IgD-negative memory B cell (primary cell): ENCODE results near the gene TPCN1. TPM values are rescaled to one million over a fixed set of nuclear protein-coding genes. Genes with fewer than 3 reads are reported as not detected.
A peak's percentile ranks its signal among the peaks of the same experiment; 100 is the strongest.
"Not testable (repeated sequence)": the region's sequence is repeated elsewhere in the genome, so short reads cannot be mapped to it uniquely, and the experiment has no call there.

Experiments
- H3K27ac Mint-ChIP-seq, 3 donors: one replicate each; pipeline ENCODE4 v1.8.0; 2020 to 2022; ENCODE audit warnings: mild to moderate bottlenecking in 3 of 3, mixed read lengths in 3 of 3, moderate library complexity in 1 of 3
- H3K27me3 Mint-ChIP-seq: one replicate; pipeline ENCODE4 v1.8.0; 2021; ENCODE audit warnings: mixed read lengths
- H3K36me3 Mint-ChIP-seq: one replicate; pipeline ENCODE4 v1.8.0; 2020; ENCODE audit warnings: mild to moderate bottlenecking, mixed read lengths
- H3K4me1 Mint-ChIP-seq, 3 donors: one replicate each; pipeline ENCODE4 v1.8.0; 2020 to 2022; ENCODE audit warnings: mixed read lengths in 3 of 3, mild to moderate bottlenecking in 1 of 3
- H3K4me3 Mint-ChIP-seq, 4 donors: one replicate each; pipeline ENCODE4 v1.8.0; 2020 to 2022; ENCODE audit warnings: mild to moderate bottlenecking in 4 of 4, mixed read lengths in 4 of 4, moderate library complexity in 3 of 4
- H3K9me3 Mint-ChIP-seq, 3 donors: one replicate each; pipeline ENCODE4 v1.8.0; 2020 to 2021; ENCODE audit warnings: mixed read lengths in 3 of 3, mild to moderate bottlenecking in 1 of 3
- polyA plus RNA-seq: library from polyadenylated mRNA; unstranded; fragments of 300-500 nt; fragmentation: Illumina TruSeq; gene quantifications from one replicate; pipeline ENCODE4 v1.2.3, GENCODE V29; 2021

Gene TPCN1
- polyA plus RNA-seq, 1 donor from 2014 or later, result 17.4 TPM

- H3K9me3 Mint-ChIP-seq, result no peaks in the 10 kb centered on the region
- no peak overlapping the region for H3K4me3 Mint-ChIP-seq
- peaks cover 2% of the 10 kb centered on the region for H3K36me3 Mint-ChIP-seq
- H3K4me1 Mint-ChIP-seq, result peaks cover 17 to 30% (median 29%) of the 10 kb centered on the region in 3 donors
- H3K27ac Mint-ChIP-seq, result peak overlapping the region in 2 of 3 donors; percentile 36 to 50
- no peaks in the 10 kb centered on the region for H3K27me3 Mint-ChIP-seq
Measured at GRCh38 chr12:113203852-113204760, 17.2 kb upstream of the TPCN1 start.

GRCh38 chr12:113204804-113205203 lies 16.5 kb upstream of the TPCN1 start:
- Mint-ChIP-seq H3K36me3 (peaks cover 2% of the 10 kb centered on the region), H3K9me3 (no peaks in the 10 kb centered on the region), H3K27me3 (no peaks in the 10 kb centered on the region), H3K4me1 (peaks cover 17 to 32% (median 30%) of the 10 kb centered on the region in 3 donors), H3K4me3 (peak overlapping the region in 1 of 4 donors; percentile 18), H3K27ac (peak overlapping the region in 1 of 3 donors; percentile 36)

DNA sequence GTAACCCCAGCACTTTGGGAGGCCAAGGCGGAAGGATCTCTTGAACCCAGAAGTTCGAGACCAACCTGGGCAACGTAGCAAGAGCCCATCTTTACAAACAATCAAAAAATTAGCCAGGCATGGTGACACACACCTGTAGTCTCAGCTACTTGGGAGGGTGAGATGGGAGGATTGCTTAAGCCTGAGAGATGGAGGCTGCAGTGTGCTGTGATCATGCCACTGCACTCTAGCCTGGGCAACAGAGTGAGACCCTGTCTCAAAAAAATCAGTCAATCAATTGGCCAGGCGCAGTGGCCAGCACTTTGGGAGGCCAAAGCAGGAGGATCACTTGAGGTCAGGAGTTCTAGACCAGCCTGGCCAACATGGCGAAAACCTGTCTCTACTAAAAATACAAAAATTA lies 14.5 kb upstream of the TPCN1 start:
- Mint-ChIP-seq H3K27ac (peak overlapping the region in 2 of 3 donors; percentile 91 to 96), H3K4me3 (peak overlapping the region in 1 of 4 donors; percentile 25), H3K4me1 (peaks cover 21 to 40% (median 36%) of the 10 kb centered on the region in 3 donors)
- not testable (repeated sequence) for H3K9me3 Mint-ChIP-seq, H3K27me3 Mint-ChIP-seq, H3K36me3 Mint-ChIP-seq

- H3K4me1 Mint-ChIP-seq, result peaks cover 21 to 40% (median 36%) of the 10 kb centered on the region in 3 donors
- no peaks in the 10 kb centered on the region for H3K27me3 Mint-ChIP-seq
- H3K36me3 Mint-ChIP-seq, result peaks cover 2% of the 10 kb centered on the region
- H3K27ac Mint-ChIP-seq, result peak overlapping the region; percentile 91 to 99 (median 96)
- peak overlapping the region; percentile 16 to 87 (median 68) for H3K4me3 Mint-ChIP-seq
- no peaks in the 10 kb centered on the region for H3K9me3 Mint-ChIP-seq
Measured at GRCh38 chr12:113207613-113208040, 13.6 kb upstream of the TPCN1 start.

DNA sequence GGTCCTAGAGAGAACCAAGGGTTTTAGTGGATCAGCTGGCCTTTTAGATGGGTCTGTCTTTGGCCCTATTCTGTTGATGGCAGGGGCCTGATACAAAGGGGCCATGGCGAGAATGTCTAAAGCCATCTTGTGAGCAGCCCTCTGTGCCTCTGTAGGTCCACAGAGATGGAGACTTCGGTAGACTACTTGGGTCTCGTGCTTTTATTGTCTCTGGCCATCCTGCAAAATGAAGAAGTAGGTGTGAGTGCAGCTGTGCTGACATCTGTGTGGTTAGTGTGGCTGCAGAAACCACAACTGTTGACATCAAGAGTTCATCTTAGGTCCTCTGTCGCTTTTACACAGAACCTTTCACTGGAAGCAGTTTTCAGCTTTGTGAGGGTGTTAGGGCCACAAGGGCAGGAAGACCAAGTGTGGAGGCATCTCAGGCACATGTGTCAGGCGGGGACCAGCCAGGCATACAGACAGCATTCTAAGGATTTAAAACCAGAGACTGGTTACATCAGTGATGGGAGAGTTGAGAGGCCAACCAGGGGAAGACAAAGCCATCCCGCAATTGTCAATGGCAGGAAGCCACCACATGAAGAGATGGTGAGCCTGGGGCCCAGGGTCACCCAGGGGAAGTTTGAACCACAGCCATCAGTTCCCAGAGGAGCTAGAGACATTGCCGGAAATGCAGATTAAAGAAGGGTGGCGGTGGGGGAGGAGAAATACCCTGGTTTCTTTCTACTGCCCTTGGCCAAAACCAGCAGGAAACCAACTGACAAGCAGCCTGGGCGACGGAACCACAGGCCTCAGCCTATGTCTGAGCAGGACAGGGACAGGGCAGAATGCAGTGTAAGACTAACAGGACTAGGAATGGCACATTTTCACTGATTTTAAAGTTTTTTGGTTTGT lies 13.0 kb upstream of the TPCN1 start:
- Mint-ChIP-seq H3K27ac (peak overlapping the region; percentile 91 to 99 (median 96)), H3K36me3 (peaks cover 2% of the 10 kb centered on the region), H3K9me3 (no peaks in the 10 kb centered on the region), H3K27me3 (no peaks in the 10 kb centered on the region), H3K4me1 (peaks cover 21 to 40% (median 36%) of the 10 kb centered on the region in 3 donors), H3K4me3 (peak overlapping the region; percentile 61 to 87 (median 71))

GRCh38 chr12:113211160-113211559 lies 10.1 kb upstream of the TPCN1 start:
- Mint-ChIP-seq H3K9me3 (no peaks in the 10 kb centered on the region), H3K27me3 (no peaks in the 10 kb centered on the region), H3K4me1 (peaks cover 32 to 37% (median 37%) of the 10 kb centered on the region in 3 donors), H3K27ac (peak overlapping the region in 1 of 3 donors; percentile 71), H3K4me3 (no peak overlapping the region), H3K36me3 (no peaks in the 10 kb centered on the region)

GRCh38 chr12:113214895-113215400 lies 6.3 kb upstream of the TPCN1 start:
- Mint-ChIP-seq H3K4me1 (peaks cover 15 to 21% (median 18%) of the 10 kb centered on the region in 3 donors), H3K4me3 (peak overlapping the region in 1 of 4 donors; percentile 28), H3K27me3 (no peaks in the 10 kb centered on the region), H3K27ac (no peak overlapping the region), H3K36me3 (no peaks in the 10 kb centered on the region), H3K9me3 (no peaks in the 10 kb centered on the region)

DNA sequence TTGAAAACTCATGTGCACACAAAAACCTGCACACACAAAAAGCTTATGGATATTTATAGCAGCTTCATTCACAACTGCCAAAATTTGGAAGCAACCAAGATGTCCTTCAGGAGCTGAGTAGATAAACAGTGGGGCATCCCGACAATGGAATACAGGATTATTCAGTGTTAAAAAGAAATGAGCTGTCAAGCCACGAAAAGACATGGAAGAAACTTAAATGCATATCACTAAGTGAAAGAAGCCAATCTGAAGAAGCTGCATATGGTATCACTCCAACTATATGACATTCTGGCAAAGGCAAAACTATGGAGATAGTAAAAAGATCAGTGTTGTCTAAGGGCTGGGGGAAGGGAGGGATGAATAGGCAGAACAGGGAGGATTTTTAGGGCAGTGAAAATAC lies 5.2 kb upstream of the TPCN1 start:
- no peak overlapping the region for H3K27ac Mint-ChIP-seq
- H3K4me1 Mint-ChIP-seq, result peaks cover 15 to 18% (median 17%) of the 10 kb centered on the region in 3 donors
- no peak overlapping the region for H3K4me3 Mint-ChIP-seq
- no peaks in the 10 kb centered on the region for H3K36me3 Mint-ChIP-seq
- H3K9me3 Mint-ChIP-seq, result no peaks in the 10 kb centered on the region
- H3K27me3 Mint-ChIP-seq, result no peaks in the 10 kb centered on the region

DNA sequence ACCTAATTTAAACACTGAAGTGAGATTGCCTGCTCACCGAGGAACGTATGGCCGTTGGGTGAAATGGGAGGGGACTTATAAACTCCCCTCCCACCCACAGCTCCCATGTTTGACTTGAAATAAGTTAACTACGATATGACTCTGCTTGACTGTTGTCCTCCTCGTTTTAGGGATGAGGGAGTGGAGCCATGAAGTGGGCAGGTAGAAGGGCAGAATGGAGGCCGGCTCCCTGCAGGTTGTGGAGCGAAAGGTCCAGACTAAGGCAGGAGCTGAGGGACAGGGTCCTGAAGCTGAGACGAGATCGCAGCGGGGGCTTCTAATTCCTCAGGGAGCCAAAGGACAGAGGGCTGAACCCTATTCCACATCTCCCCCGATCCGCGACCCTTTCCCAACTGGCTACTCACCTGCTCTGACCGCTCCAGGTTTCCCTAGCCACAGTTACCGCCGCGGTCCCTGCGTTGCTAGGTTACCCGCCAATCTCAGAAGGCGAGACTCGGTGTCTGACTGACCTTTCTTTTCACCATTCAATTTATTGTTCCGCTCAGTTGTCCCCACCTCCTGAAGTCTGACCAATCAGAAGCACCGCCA lies 577 bp upstream of the TPCN1 start:
- Mint-ChIP-seq H3K4me1 (peaks cover 26 to 32% (median 27%) of the 10 kb centered on the region in 3 donors), H3K36me3 (no peaks in the 10 kb centered on the region), H3K4me3 (peak overlapping the region; percentile 82 to 96 (median 91)), H3K9me3 (no peaks in the 10 kb centered on the region), H3K27me3 (no peaks in the 10 kb centered on the region), H3K27ac (peak overlapping the region; percentile 76 to 91 (median 79))

GRCh38 chr12:113221997-113222729 lies 899 bp downstream of the TPCN1 start:
- H3K4me3 Mint-ChIP-seq, result peak overlapping the region; percentile 82 to 96 (median 91)
- H3K27ac Mint-ChIP-seq, result peak overlapping the region; percentile 48 to 98 (median 96)
- H3K36me3 Mint-ChIP-seq, result peaks cover 2% of the 10 kb centered on the region
- H3K9me3 Mint-ChIP-seq, result no peaks in the 10 kb centered on the region
- H3K27me3 Mint-ChIP-seq, result no peaks in the 10 kb centered on the region
- H3K4me1 Mint-ChIP-seq, result peaks cover 23 to 30% (median 25%) of the 10 kb centered on the region in 3 donors

- H3K4me1 Mint-ChIP-seq, result peaks cover 20 to 25% (median 23%) of the 10 kb centered on the region in 3 donors
- peak overlapping the region; percentile 82 to 96 (median 91) for H3K4me3 Mint-ChIP-seq
- H3K36me3 Mint-ChIP-seq, result peaks cover 2% of the 10 kb centered on the region
- no peaks in the 10 kb centered on the region for H3K9me3 Mint-ChIP-seq
- peak overlapping the region; percentile 48 to 98 (median 96) for H3K27ac Mint-ChIP-seq
- no peaks in the 10 kb centered on the region for H3K27me3 Mint-ChIP-seq
Measured at GRCh38 chr12:113222730-113223531, 1.7 kb downstream of the TPCN1 start.

- H3K4me3 Mint-ChIP-seq, result no peak overlapping the region
- no peaks in the 10 kb centered on the region for H3K27me3 Mint-ChIP-seq
- H3K36me3 Mint-ChIP-seq, result peaks cover 4% of the 10 kb centered on the region
- no peaks in the 10 kb centered on the region for H3K9me3 Mint-ChIP-seq
- H3K27ac Mint-ChIP-seq, result no peak overlapping the region
- H3K4me1 Mint-ChIP-seq, result peaks cover 26 to 34% (median 30%) of the 10 kb centered on the region in 3 donors
Measured at GRCh38 chr12:113224955-113225354, 3.7 kb downstream of the TPCN1 start.
